Loucy (cell line): ENCODE measurements around the gene UBE2J2.

Source experiments
- EZH2phosphoT487 ChIP-seq: fragments of 200-600 bp; IDR thresholded peaks from 2 replicates; pipeline ENCODE4 v1.6.1; 2018; ENCODE audit warnings: antibody characterized with exemption, mild to moderate bottlenecking, moderate library complexity, borderline replicate concordance
- TF ChIP-seq, protein P1 (sequence below): fragments of 200-600 bp; sonication (generic); conservative IDR thresholded peaks from 2 replicates; pipeline ENCODE4 v1.5.1; 2014; ENCODE audit warnings: mild to moderate bottlenecking, antibody characterized with exemption, low read length

DNA sequence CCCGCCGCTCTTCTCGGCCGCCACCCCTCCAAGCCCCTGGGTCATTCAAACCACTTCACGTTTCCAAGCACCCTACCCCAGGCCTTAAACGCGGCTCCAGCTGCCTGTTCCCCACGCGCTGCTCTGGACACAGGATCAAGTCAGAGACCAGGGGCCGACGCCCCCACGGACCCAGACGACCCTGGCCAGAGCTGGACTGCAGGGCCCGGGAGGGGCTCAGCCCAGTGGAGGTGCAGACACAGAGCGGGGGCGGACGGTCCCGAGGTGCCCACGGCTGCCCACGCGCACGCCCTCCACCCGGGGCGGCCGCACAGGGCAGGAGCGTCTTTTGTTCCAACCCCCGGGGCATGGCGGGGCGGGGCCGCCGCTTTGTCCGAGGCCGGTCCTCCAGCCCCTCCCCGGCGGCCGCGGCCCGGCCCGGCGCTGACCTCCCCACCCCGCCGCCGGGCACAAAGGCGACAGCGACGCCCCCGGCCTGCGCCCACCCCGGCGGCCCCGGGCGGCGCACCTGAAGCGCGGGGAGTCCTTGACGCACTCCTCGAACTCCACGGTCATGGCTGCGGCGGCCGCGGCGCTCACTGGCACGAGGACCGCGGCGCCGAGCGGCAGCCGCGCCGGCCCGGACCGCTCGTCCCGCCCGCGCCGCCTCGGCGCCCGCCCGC, 33.7 kb upstream of the UBE2J2 start:
- TF ChIP-seq, protein P1, sequence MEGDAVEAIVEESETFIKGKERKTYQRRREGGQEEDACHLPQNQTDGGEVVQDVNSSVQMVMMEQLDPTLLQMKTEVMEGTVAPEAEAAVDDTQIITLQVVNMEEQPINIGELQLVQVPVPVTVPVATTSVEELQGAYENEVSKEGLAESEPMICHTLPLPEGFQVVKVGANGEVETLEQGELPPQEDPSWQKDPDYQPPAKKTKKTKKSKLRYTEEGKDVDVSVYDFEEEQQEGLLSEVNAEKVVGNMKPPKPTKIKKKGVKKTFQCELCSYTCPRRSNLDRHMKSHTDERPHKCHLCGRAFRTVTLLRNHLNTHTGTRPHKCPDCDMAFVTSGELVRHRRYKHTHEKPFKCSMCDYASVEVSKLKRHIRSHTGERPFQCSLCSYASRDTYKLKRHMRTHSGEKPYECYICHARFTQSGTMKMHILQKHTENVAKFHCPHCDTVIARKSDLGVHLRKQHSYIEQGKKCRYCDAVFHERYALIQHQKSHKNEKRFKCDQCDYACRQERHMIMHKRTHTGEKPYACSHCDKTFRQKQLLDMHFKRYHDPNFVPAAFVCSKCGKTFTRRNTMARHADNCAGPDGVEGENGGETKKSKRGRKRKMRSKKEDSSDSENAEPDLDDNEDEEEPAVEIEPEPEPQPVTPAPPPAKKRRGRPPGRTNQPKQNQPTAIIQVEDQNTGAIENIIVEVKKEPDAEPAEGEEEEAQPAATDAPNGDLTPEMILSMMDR, result no peak
- no peak for TF ChIP-seq EZH2phosphoT487
